HL-60/S4 treated with phorbol 12-myristate 13-acetate at 8.2 ng/mL for 4 days and 3 days (cell line): ENCODE results near the gene CYP27B1.

Source experiments
- in situ Hi-C: fragments of 300-500 bp; cut with MboI; formaldehyde crosslinking; loops from 2 replicates; pipeline ENCODE4 v1.15.0; 2022; ENCODE audit warnings: low sequenced_read_pairs

The CYP27B1 gene

DNA sequence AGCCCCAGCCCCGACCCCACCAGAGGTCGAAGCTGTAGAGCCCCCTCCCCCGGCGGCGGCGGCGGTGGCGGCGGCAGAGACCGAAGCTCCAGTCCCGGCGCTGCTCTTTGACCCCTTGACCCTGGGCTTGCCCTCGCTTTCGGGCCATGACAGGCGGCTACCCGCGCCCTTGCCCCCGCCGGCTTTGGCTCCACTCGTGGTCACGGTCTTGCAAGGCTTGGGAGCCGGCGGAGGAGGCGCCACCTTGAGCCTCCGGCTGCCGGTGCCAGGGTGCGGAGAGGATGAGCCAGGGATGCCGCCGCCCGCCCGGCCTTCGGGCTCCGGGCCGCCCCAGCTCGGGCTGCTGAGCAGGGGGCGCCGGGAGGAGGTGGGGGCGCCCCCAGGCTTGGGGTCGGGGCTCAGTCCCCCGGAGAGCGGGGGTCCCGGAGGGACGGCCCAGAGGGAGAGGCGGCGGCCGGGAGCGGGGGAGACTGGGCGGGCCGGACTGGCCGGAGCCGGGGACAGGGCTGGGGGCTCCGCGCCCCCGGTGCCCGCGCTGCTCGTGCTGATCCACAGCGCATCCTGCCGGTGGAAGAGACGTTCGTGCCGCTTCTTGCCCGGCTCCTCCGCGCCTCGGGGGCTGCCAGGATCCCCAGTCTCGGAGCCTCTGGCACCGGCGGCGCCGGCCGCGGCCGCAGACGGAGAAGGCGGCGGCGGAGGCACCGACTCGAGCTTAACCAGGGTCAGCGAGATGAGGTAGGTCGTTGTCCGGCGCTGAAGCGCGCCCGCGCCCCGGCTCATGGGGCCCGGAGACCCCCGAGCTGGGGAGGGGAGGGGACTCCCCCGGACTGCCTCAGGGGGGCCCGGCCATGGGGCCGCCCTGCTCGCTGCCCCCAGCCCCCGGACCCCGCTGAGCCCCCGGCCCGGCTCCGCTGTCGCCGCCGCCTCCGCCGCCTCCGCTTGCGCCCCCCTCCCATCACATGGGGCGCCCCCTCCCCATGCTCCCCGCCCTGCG lies 29.1 kb downstream of the CYP27B1 start:
- in situ Hi-C loops, result no loop called here

DNA sequence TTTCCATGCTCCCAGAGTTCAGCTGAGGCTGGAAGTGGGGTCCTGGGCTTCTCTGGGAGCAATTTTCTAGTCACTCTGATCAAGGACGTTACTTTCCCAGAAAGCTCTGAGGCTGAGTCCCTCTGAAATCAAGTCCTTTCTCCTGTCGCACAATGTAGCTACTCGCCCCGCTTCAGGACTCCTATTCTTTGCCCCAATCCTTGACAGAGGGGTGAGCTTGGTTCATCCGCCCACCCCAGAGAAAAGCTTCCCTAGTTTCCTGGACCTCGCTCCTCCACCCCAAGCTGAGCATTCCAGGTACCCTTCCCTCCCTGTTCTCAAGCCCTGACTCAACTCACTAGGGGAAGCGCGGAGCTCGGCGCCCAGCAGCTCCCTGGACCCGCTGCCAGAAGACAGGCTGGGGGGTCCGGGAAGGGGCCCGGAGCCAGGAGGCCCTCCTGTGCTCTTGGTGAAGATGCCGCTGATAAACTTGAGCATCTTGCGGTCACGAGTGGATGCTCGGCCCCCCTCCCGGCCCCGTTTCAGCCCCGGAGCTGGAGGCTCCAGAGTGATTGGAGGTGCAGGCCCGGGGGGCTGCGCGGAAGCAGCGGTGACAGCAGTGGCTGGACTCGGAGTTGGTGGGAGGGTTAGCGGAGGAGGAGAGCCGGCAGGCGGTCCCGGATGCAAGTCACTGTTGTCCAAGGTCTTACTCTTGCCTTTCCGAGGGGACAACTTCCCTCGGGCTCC lies 30.0 kb downstream of the CYP27B1 start:
- in situ Hi-C loops, result no loop called here

DNA sequence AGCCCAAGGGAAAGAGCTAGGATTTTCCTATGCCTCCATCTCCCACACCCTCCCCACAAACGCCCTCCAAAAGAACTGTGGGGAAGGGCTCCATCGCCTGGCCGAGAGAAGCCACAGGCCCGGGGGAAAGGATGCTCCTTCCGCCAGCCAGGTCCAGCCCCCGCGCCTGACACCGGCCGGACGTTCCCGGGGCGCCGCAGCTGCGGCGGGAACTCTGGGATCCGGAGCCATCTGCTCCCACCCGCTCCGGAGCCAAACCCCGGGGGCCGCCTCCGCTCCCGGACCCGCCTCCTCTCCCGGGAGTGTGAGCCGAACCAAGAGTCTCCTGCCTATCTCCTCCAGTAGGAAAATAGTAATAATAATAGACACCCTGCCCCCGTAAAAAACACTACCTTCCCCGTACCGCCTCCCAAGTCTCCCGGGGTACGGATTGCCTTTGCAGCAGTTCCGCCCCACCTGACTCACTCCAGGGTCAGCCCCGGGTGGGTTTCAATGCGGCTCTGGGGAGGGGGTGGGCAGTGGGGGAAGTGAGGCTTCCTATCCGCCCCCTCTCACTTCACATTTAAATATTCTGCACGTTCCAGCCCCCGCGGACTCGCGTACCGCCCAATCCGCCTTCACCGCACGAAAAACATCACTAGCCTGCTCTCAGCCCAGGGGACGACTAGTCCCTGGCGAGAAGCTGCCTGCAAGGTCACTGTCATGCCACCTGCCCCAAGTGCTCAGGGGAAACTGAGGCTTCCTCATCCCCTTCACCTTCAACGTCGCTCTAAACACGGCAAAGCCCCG lies 30.7 kb downstream of the CYP27B1 start:
- in situ Hi-C loops, result no loop called here

DNA sequence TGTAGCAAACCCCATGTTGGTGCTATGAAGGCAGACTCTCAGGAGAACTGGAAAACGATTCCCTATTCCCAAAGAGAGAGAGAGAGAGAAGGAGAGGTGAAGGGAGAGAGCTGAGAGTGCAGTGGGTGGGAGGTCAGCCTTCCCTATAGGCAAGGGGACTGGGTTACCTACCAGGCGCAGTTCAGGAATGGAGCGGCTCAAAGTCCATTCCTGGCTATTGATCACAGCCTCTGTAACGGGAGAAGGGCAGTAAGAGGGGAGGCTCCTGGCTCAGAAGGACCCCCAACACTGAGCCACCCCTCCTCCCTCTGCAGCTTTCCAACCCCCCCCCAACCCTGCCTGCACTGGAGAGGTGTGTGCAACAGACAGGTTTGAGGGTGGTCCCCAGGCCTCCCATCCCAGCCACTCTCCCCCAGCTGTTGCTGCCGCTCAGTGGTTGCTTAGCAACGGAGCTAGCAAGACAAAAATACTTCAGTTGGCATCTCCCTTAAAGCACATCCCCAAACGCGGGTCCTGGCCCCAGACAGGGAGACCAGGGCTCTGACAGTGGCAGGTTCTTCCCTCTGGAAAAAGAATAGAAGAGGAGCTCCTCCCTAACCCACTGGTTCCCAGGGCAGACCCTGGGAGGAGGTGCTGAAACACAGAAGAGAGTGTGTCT lies 31.6 kb downstream of the CYP27B1 start:
- in situ Hi-C loops, result no loop called here

- in situ Hi-C loops, result no loop called here
These were observed 32.3 kb downstream of the CYP27B1 start for GRCh38 chr12:57734591-57734990.

- in situ Hi-C loops, result no loop called here
These were observed 33.0 kb downstream of the CYP27B1 start for GRCh38 chr12:57733928-57734327.

GRCh38 chr12:57732726-57733593 lies 33.9 kb downstream of the CYP27B1 start:
- in situ Hi-C loops, result no loop called here

GRCh38 chr12:57732270-57732669 lies 34.6 kb downstream of the CYP27B1 start:
- in situ Hi-C loops, result no loop called here

- in situ Hi-C loops, result no loop called here
These were observed 35.3 kb downstream of the CYP27B1 start for GRCh38 chr12:57731411-57732080.

DNA sequence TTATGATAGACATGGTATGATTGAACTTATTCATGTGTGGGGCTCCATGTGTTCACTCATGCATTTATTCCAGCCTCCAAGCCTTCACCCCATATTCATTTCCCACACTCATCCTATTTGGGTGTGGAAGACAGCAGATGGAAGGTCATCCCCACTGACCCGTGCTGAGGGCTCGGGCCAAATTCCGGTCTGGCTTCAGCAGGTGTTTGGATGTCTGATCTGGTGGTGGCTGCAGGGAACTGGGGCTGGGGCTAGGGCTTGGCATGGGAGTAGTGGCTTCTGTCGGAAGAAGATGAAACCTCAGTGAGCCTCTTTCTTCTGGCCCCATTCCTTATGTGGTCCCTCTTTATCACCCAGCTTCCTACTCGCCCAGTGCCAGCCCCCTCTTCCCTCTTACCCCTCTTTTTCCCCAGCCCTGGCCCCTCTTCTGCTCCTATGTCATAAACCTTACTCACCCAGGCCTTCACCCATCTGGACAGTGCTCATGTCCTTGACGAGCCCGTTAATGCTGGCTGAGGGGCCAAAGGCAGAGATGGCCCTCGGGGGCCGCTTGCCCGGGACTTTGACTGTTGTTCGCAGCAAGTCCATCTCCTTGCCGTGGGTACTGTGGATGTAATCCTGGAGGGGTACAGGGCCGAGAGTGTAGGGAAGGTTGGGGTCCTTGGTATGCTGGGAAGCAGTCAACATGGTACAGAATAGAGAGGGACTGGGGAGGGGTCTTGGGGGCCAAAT lies 36.4 kb downstream of the CYP27B1 start:
- in situ Hi-C loops, result no loop called here

- in situ Hi-C loops, result no loop called here
These were observed 37.5 kb downstream of the CYP27B1 start for GRCh38 chr12:57729321-57729844.

- in situ Hi-C loops, result no loop called here
These were observed 39.0 kb downstream of the CYP27B1 start for GRCh38 chr12:57727758-57728395.

- in situ Hi-C loops, result no loop called here
These were observed 39.8 kb downstream of the CYP27B1 start for GRCh38 chr12:57726884-57727757.

DNA sequence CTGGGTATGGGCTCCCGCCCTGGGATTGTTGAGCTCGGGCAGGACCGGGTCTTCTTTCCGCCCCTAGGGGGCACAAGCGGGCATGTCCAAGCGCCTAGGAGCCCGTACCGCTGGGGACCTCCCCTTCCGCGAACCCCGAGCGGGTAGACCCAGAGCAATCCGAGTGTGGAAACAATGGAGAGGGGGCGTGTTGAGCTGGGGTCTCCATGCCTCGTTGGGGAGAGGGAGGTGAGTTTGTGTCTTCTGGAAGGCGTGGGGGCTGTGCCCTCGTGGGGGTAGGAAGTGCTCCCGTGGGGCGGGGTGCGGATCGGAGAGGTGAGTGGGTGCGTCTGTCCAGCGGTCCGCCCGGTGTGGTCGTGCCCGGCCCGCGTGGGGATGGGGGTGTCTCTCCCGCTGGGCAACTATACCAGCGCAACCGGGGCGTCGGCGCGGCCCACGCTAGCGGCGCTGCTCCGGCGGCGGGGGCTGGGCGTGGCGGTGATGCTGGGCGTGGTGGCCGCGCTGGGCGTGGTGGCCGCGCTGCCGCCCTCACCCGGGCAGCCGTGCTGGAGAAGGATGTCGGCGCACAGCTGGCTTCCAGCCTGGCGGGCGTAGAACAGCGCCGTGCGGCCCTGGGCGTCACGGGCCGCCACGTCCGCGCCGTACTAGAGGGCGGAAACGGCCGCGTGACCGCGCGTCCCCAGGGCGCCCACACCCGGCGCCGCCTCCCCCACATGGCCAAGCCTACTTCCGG lies 40.6 kb downstream of the CYP27B1 start:
- in situ Hi-C loops, result no loop called here

DNA sequence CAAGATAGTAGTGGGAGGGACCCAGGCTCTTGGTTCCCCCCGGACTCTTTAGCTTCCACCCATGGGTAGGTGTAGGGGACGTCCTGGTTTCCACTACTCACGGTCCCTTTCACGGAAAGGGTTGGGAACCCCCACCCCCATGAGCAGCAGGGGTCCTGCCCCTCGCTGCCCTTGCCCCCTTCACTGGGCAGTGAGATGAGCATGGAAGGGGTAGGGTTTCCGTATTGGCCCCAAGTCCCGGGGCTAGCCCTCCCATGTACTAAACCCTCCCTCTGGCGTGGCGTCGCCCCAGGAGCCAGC lies 41.1 kb downstream of the CYP27B1 start:
- in situ Hi-C loops, result no loop called here
